HK-2 (cell line): ENCODE results near the gene SPSB3.

ENCODE experiments used
- DNase-seq: peaks from one replicate; pipeline ENCODE4 v3.0.0-alpha.2; 2018; ENCODE audit not compliant: unreplicated experiment

Gene SPSB3

GRCh38 chr16:1782408-1783264 lies at the start of gene SPSB3, which contains the start of gene NUBP2:
TSS of gene SPSB3 (minus strand) at chr16:1782571. CDS start at chr16:1781483, 1,088 bp downstream.
TSS of gene NUBP2 (plus strand) at chr16:1782960. CDS start at chr16:1783021, 61 bp downstream.
- peak; percentile 98 for DNase-seq

DNA sequence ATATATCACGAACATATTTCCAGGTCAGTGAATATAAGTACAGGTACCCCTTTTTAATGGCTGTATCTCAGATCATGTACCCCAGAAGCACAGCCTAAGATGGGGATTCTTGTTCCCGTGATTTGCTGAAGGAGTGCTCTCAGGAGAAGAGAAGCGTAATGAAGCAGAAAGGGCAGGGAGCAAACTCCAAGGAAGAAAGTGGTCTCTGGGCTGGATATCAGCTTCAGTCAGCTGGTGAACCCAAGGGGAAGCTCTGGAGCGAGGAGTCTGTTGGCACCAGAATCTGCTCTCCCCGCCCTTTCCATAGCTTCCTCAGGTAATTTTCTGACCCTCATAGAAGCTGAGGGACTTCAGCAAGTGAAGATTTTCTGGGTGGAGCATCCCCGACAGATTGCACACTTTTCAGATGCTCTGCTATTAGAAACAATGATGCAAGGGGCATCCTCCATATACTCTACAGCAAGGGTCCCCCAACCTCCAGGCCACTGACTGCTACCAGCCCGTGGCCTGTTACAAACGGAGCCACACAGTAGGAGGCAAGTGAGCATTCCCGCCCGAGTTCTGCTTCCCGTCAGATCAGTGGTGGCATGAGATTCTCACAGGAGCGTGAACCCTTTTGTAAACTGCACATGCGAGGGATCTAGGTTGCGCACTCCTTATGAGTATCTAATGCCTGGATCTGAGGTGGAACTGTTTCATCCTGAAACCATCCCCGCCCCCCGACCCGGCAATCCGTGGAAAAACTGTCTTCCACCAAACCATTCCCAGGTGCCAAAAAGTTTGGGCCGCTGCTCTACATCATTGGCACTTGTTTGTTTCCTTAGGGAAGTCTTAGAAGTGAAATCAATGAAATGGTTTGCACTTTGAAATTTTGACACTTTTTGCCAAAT lies 49.1 kb upstream of the SPSB3 start:
- DNase-seq: no peak

DNA sequence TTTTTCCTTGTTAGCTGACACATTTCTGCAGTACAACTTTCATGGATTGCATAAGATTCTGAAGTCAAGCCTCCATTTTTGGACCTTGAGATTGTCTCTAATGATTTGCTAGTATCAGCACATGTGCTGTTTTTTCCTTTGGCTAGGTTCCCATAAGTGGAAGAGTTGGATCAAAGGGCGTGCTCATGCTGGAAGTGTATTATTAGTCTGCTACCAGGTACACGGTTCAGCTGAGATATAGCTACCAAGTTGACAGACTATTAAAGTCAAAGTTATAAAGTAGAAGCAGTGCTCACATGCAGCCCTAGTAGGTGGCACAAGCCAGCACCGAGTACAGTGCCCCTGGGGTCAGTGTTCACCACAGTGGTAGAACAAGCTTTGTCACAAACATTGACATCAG lies 47.8 kb upstream of the SPSB3 start:
- DNase-seq: no peak

DNA sequence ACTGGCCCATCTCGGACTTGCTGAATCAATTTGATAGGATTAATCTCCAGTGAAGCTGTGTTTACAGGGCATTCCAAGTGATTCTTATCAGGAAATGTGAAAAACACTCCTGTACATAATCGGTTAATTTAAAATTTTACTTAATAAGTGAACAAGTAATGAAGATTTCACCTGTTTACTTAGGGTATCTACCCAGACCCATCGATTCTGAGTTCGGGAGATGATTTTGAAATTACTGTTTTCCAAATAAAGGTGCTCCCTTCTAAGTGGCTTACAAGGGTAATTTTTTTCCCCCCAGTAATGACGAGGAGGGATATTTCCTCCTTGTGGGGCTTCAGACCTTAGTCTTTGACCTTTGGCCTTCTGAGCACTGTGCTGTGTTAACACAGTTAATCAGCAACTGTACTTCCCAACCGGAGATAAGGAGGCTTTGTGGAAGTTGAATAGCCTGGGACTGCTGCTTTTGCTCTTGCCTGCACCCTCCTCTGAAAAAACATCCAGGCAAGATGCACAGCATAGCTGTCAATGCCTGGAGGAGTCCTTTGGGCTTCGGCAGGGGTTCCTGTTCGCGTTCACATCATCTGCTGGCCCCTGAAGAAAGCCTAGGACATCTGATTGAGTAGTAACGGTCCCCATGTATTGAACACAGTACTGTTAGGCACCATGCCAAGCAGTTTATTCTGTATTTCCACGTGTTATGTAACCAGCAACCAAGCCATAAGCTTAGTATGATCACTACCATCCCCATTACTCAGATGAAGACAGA lies 46.5 kb upstream of the SPSB3 start:
- no peak for DNase-seq

DNA sequence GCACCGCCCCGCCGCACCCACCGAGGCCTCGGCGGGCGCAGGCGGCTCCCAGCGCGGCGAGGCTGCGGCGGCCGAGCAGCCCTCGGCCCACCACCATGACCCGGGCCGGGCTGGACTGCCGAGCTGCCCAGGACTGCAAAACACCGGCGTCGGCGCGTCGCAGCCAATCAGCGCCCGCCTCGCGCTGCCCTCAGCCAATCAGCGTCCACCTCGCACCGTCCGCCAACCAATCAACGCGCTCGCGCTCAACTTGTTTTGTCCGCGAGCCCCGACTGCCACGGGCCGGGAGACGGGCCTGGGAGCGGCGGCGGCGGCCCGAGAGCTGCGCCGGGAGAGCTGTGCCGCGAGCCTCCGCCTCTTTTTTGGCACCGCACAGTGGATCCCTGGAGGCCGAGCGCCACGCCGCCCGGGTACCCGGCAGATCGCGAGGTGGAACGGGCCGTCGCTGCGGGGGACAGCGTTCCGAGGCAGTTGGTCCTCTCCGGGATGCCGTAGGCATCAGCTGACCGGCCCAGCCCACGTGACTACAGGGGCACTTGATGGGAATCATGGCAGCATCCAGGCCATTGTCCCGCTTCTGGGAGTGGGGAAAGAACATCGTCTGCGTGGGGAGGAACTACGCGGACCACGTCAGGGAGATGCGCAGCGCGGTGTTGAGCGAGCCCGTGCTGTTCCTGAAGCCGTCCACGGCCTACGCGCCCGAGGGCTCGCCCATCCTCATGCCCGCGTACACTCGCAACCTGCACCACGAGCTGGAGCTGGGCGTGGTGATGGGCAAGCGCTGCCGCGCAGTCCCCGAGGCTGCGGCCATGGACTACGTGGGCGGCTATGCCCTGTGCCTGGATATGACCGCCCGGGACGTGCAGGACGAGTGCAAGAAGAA lies 44.6 kb upstream of the SPSB3 start, which contains the start of the genes FAHD1 and HAGH:
Gene FAHD1 (plus strand): TSS at position 516 of the 883 bp plus-strand sequence. CDS start 33 bp downstream, at position 549.
Gene HAGH (minus strand): TSS at position 135 of the 883 bp plus-strand sequence. CDS start 38 bp downstream, at position 97.
- DNase-seq: peak; percentile 90

GRCh38 chr16:1825864-1826690 lies 43.7 kb upstream of the SPSB3 start:
- DNase-seq: peak; percentile 38

DNA sequence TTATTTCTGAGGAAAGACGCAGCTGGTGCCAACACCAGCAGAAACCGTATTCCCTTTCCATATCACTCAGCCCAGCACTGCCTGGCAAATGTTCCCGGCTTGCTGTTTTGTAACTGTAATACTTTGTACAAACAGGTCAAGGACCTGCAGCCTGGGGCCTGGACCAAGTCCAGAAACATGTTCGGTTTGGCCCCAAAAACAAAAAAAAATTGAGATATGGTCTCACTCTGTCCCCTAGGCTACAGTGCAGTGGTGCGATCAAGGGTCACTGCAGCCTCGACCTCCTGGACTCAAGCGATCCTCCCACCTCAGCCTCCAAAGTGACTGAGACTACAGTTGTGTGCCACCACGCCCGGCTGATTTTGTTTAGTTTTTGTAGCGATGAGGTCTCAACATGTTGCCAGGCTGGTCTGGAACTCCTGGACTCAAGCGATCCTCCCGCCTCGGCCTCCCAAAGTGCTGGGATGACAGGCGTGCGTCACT lies 43.1 kb upstream of the SPSB3 start:
- no peak for DNase-seq

- peak; percentile 25 for DNase-seq
Observed at GRCh38 chr16:1823821-1824220, 41.5 kb upstream of the SPSB3 start.

GRCh38 chr16:1822801-1823200 lies 40.4 kb upstream of the SPSB3 start:
- no peak for DNase-seq

- no peak for DNase-seq
Observed at GRCh38 chr16:1821861-1822611, 39.7 kb upstream of the SPSB3 start.

- no peak for DNase-seq
Observed at GRCh38 chr16:1820946-1821290, 38.5 kb upstream of the SPSB3 start.

GRCh38 chr16:1820096-1820945 lies 38.0 kb upstream of the SPSB3 start:
- no peak for DNase-seq

DNA sequence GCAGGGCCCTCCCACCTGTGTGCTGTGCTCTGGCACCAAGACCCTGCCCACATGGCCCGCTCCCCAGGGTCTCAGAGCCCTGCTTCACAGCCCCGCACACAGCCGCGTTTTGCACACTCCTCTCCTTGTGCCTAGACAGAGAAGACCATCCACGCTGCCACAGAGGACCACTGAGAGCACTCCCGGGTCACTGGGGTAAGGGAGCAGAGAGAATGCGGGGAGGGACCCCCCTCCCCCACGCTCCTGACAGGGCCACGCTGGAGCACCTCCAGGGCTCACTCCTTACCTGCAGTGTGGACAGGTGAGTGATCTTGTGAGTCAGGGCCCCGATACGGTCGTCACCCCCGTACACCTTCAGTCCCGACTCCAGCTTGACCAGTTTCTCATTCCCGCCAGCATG lies 37.2 kb upstream of the SPSB3 start:
- DNase-seq: no peak

DNA sequence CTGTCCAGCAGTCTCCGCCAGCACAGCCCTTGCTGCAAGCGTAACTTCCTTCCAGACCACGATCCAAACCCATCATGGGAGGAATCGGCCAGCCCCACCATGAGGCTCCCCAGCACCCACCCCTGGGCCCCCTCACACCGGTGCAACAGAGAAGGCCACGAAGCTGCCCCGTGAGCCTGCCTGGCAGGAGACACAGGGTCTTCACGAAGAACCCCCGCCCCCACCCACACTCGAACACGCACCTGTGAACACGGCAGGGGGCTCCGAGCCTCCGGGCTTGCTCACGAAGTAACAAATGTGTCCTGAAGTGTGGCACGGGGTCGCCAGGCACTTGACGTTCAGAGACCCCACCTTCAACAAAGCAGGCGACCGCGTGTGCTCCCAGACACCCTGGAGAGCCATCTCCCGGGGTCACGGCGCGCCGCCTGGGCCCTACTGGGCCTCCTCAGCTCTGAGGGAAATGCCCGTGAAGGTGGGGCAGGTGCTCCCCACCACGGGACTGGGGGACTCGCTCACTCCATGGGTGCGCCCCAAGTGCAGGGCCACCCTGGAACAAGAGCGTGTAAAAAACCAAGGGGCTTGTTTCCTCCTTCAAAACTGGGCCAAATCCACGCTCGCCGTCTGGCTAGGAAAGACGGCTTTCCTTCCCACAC lies 36.6 kb upstream of the SPSB3 start:
- DNase-seq: no peak

- no peak for DNase-seq
Observed at GRCh38 chr16:1818204-1818872, 36.0 kb upstream of the SPSB3 start.

GRCh38 chr16:1817716-1818115 lies 35.3 kb upstream of the SPSB3 start:
- no peak for DNase-seq

GRCh38 chr16:1817276-1817589 lies 34.9 kb upstream of the SPSB3 start:
- no peak for DNase-seq
